OCI-LY1 (cell line): ENCODE data around the gene CEACAM21.

Experiments
- H2AFZ ChIP-seq: fragments of 200-600 bp; sonication (generic), shearing (Covaris generic); 2 replicates; pipeline ENCODE4 v1.6.0; 2014; ENCODE audit warnings: antibody characterized with exemption, mild to moderate bottlenecking, low read length
- H3F3A ChIP-seq: fragments of 200-600 bp; sonication (generic), shearing (Covaris generic); 2 replicates; pipeline ENCODE4 v1.6.0; 2014; ENCODE audit warnings: mild to moderate bottlenecking, antibody characterized with exemption, low read length, moderate library complexity; ENCODE audit not compliant: insufficient read depth
- H3K27ac ChIP-seq: fragments of 200-600 bp; sonication (generic); 2 replicates; pipeline ENCODE4 v1.5.1; 2014; ENCODE audit warnings: low read length, mixed run types, mild to moderate bottlenecking, low read depth; ENCODE audit not compliant: poor library complexity, severe bottlenecking
- H3K27me3 ChIP-seq: fragments of 200-600 bp; sonication (generic); 2 replicates; pipeline ENCODE4 v1.6.0; 2014; ENCODE audit warnings: antibody characterized with exemption, mild to moderate bottlenecking, low read length, moderate library complexity; ENCODE audit not compliant: insufficient read depth
- H3K36me3 ChIP-seq: fragments of 200-600 bp; sonication (generic); 2 replicates; pipeline ENCODE4 v1.6.1; 2014; ENCODE audit warnings: mild to moderate bottlenecking, antibody characterized with exemption, low read length, moderate library complexity, mixed read lengths; ENCODE audit not compliant: insufficient read depth
- H3K4me1 ChIP-seq: fragments of 200-600 bp; sonication (generic); 2 replicates; pipeline ENCODE4 v1.5.1; 2014; ENCODE audit warnings: mild to moderate bottlenecking, low read length, moderate library complexity; ENCODE audit not compliant: insufficient read depth, severe bottlenecking
- H3K4me2 ChIP-seq: fragments of 200-600 bp; sonication (generic), shearing (Covaris generic); 2 replicates; pipeline ENCODE4 v1.6.1; 2014; ENCODE audit warnings: low read length
- H3K4me3 ChIP-seq: fragments of 200-600 bp; sonication (generic); 2 replicates; pipeline ENCODE4 v1.5.1; 2014; ENCODE audit warnings: low read length, low read depth, mild to moderate bottlenecking, mixed read lengths; ENCODE audit not compliant: poor library complexity, severe bottlenecking
- H3K79me2 ChIP-seq: fragments of 200-600 bp; shearing (Covaris generic); 2 replicates; pipeline ENCODE4 v1.6.1; 2016; ENCODE audit warnings: mixed run types, low read length, mixed read lengths; ENCODE audit not compliant: insufficient read depth
- H3K9ac ChIP-seq: fragments of 200-600 bp; sonication (generic), shearing (Covaris generic); 2 replicates; pipeline ENCODE4 v1.6.1; 2014; ENCODE audit warnings: mild to moderate bottlenecking, low read length, mixed read lengths
- H3K9me2 ChIP-seq: fragments of 200-600 bp; sonication (generic), shearing (Covaris generic); 2 replicates; pipeline ENCODE4 v1.6.1; 2014; ENCODE audit warnings: low read depth, mild to moderate bottlenecking, low read length, mixed read lengths
- H3K9me3 ChIP-seq: fragments of 200-600 bp; shearing (Covaris generic); 2 replicates; pipeline ENCODE4 v1.6.1; 2014; ENCODE audit warnings: low read length, mixed read lengths
- H4K20me1 ChIP-seq: fragments of 200-600 bp; sonication (generic), shearing (Covaris generic); 2 replicates; pipeline ENCODE4 v1.6.0; 2016; ENCODE audit warnings: mild to moderate bottlenecking, low read length; ENCODE audit not compliant: insufficient read depth
- EZH2 ChIP-seq: fragments of 200-600 bp; sonication (generic), shearing (Covaris generic); IDR thresholded peaks from 2 replicates; pipeline ENCODE4 v1.8.0; 2017; ENCODE audit warnings: borderline replicate concordance, mixed run types, mild to moderate bottlenecking, antibody characterized with exemption, low read length, moderate library complexity, mixed read lengths
- TF ChIP-seq, protein P1 (sequence below): fragments of 200-600 bp; sonication (generic), shearing (Covaris generic); IDR thresholded peaks from 2 replicates; pipeline ENCODE4 v1.5.1; 2017; ENCODE audit warnings: mild to moderate bottlenecking, antibody characterized with exemption, low read length, moderate library complexity, mixed read lengths

The CEACAM21 gene

GRCh38 chr19:41587101-41587837, 11.3 kb downstream of the CEACAM21 start:
- no peak overlapping the region for H3K4me3 ChIP-seq
- H4K20me1 ChIP-seq = no peaks in the 10 kb centered on the region
- H3K9ac ChIP-seq = no peak overlapping the region
- no peaks in the 10 kb centered on the region for H3K27me3 ChIP-seq
- H3K9me3 ChIP-seq = no peaks in the 10 kb centered on the region
- H3K79me2 ChIP-seq = no peaks in the 10 kb centered on the region
- TF ChIP-seq, protein P1, sequence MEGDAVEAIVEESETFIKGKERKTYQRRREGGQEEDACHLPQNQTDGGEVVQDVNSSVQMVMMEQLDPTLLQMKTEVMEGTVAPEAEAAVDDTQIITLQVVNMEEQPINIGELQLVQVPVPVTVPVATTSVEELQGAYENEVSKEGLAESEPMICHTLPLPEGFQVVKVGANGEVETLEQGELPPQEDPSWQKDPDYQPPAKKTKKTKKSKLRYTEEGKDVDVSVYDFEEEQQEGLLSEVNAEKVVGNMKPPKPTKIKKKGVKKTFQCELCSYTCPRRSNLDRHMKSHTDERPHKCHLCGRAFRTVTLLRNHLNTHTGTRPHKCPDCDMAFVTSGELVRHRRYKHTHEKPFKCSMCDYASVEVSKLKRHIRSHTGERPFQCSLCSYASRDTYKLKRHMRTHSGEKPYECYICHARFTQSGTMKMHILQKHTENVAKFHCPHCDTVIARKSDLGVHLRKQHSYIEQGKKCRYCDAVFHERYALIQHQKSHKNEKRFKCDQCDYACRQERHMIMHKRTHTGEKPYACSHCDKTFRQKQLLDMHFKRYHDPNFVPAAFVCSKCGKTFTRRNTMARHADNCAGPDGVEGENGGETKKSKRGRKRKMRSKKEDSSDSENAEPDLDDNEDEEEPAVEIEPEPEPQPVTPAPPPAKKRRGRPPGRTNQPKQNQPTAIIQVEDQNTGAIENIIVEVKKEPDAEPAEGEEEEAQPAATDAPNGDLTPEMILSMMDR = no peak
- TF ChIP-seq EZH2 = no peak
- H3K36me3 ChIP-seq = no peaks in the 10 kb centered on the region
- no peaks in the 10 kb centered on the region for H3K4me1 ChIP-seq
- no peaks in the 10 kb centered on the region for H3K9me2 ChIP-seq
- no peak overlapping the region for H3K4me2 ChIP-seq
- no peak overlapping the region for H3K27ac ChIP-seq
- H2AFZ ChIP-seq = no peak overlapping the region
- H3F3A ChIP-seq = no peaks in the 10 kb centered on the region

- TF ChIP-seq, protein P1 = no peak
- TF ChIP-seq EZH2 = no peak
- H3K4me3 ChIP-seq = no peak overlapping the region
- no peaks in the 10 kb centered on the region for H3K27me3 ChIP-seq
- H3K9ac ChIP-seq = no peak overlapping the region
- H2AFZ ChIP-seq = no peak overlapping the region
- no peaks in the 10 kb centered on the region for H3K9me3 ChIP-seq
- no peaks in the 10 kb centered on the region for H3K36me3 ChIP-seq
- no peak overlapping the region for H3K4me2 ChIP-seq
- H4K20me1 ChIP-seq = no peaks in the 10 kb centered on the region
- no peaks in the 10 kb centered on the region for H3F3A ChIP-seq
- H3K4me1 ChIP-seq = no peaks in the 10 kb centered on the region
- no peak overlapping the region for H3K27ac ChIP-seq
- H3K79me2 ChIP-seq = no peaks in the 10 kb centered on the region
- no peaks in the 10 kb centered on the region for H3K9me2 ChIP-seq
Observed at GRCh38 chr19:41587838-41588210, 11.9 kb downstream of the CEACAM21 start.

GRCh38 chr19:41588497-41589209, 12.7 kb downstream of the CEACAM21 start:
- no peaks in the 10 kb centered on the region for H3K27me3 ChIP-seq
- no peak overlapping the region for H3K4me2 ChIP-seq
- TF ChIP-seq, protein P1 = no peak
- TF ChIP-seq EZH2 = no peak
- no peaks in the 10 kb centered on the region for H3K4me1 ChIP-seq
- H3K4me3 ChIP-seq = no peak overlapping the region
- no peaks in the 10 kb centered on the region for H3K9me2 ChIP-seq
- no peaks in the 10 kb centered on the region for H4K20me1 ChIP-seq
- H3K27ac ChIP-seq = no peak overlapping the region
- H3K36me3 ChIP-seq = no peaks in the 10 kb centered on the region
- H3K79me2 ChIP-seq = no peaks in the 10 kb centered on the region
- H3F3A ChIP-seq = no peaks in the 10 kb centered on the region
- H3K9ac ChIP-seq = no peak overlapping the region
- no peaks in the 10 kb centered on the region for H3K9me3 ChIP-seq
- H2AFZ ChIP-seq = no peak overlapping the region
